VCaP (cell line): ENCODE results near the gene HBS1L.

ENCODE experiments used
- H3K27ac ChIP-seq: fragments of 450-650 bp; 2 replicates; pipeline ENCODE4 v1.5.1; 2017
- CTCF ChIP-seq: fragments of 450-650 bp; conservative IDR thresholded peaks from 2 replicates; pipeline ENCODE4 v1.5.1; 2017; ENCODE audit warnings: mild to moderate bottlenecking, moderate library complexity

Gene HBS1L

GRCh38 chr6:134999107-134999506 is 55.5 kb downstream of the HBS1L start:
- TF ChIP-seq CTCF = no peak
- H3K27ac ChIP-seq = no peak overlapping the region

- no peak overlapping the region for H3K27ac ChIP-seq
- TF ChIP-seq CTCF = no peak
Measured at GRCh38 chr6:134997133-134997995, 57.3 kb downstream of the HBS1L start.

- peak overlapping the region; percentile 44 for H3K27ac ChIP-seq
- no peak for TF ChIP-seq CTCF
Measured at GRCh38 chr6:134995536-134995935, 59.1 kb downstream of the HBS1L start.

GRCh38 chr6:134994431-134994830 is 60.2 kb downstream of the HBS1L start:
- TF ChIP-seq CTCF = no peak
- no peak overlapping the region for H3K27ac ChIP-seq

GRCh38 chr6:134992155-134992554 is 62.5 kb downstream of the HBS1L start:
- no peak for TF ChIP-seq CTCF
- H3K27ac ChIP-seq = no peak overlapping the region

- no peak for TF ChIP-seq CTCF
- no peak overlapping the region for H3K27ac ChIP-seq
Measured at GRCh38 chr6:134990262-134990661, 64.4 kb downstream of the HBS1L start.

GRCh38 chr6:134984821-134985220 is 69.8 kb downstream of the HBS1L start:
- no peak overlapping the region for H3K27ac ChIP-seq
- TF ChIP-seq CTCF = no peak
